MM.1S (cell line): ENCODE measurements around the gene ANO10.

ENCODE experiments used
- DNase-seq: peaks from one replicate; pipeline ENCODE4 v3.0.0-alpha.2; 2015
- H2AFZ ChIP-seq: fragments of 300-600 bp; sonication (generic); 2 replicates; pipeline ENCODE4 v1.6.0; 2016; ENCODE audit warnings: antibody characterized with exemption, low read length
- H3F3A ChIP-seq: fragments of 300-600 bp; sonication (generic); 2 replicates; pipeline ENCODE4 v1.6.1; 2016; ENCODE audit warnings: mild to moderate bottlenecking, antibody characterized with exemption, low read length, moderate library complexity, mixed read lengths; ENCODE audit not compliant: insufficient read depth
- H3K27ac ChIP-seq: fragments of 300-600 bp; sonication (generic); 2 replicates; pipeline ENCODE4 v1.5.1; 2016; ENCODE audit warnings: mild to moderate bottlenecking, low read length
- H3K27me3 ChIP-seq: fragments of 300-600 bp; sonication (generic); replicated peaks from 2 replicates; pipeline ENCODE4 v1.6.0; 2016; ENCODE audit warnings: low read length; ENCODE audit not compliant: insufficient read depth
- H3K36me3 ChIP-seq: fragments of 300-600 bp; sonication (generic); replicated peaks from 2 replicates; pipeline ENCODE4 v1.6.1; 2016; ENCODE audit warnings: mild to moderate bottlenecking, low read length, mixed read lengths; ENCODE audit not compliant: insufficient read depth
- H3K4me1 ChIP-seq: fragments of 300-600 bp; sonication (generic); 2 replicates; pipeline ENCODE4 v1.6.1; 2016; ENCODE audit warnings: low read length, mixed read lengths
- H3K4me2 ChIP-seq: fragments of 300-600 bp; sonication (generic); 2 replicates; pipeline ENCODE4 v1.6.0; 2016; ENCODE audit warnings: low read depth, low read length
- H3K4me3 ChIP-seq: fragments of 300-600 bp; sonication (generic); 2 replicates; pipeline ENCODE4 v1.5.1; 2016; ENCODE audit warnings: low read length, mixed read lengths
- H3K79me2 ChIP-seq: fragments of 300-600 bp; sonication (generic); 2 replicates; pipeline ENCODE4 v1.6.1; 2016; ENCODE audit warnings: mixed run types, low read length, mixed read lengths
- H3K9ac ChIP-seq: fragments of 300-600 bp; sonication (generic); 2 replicates; pipeline ENCODE4 v1.6.1; 2016; ENCODE audit warnings: low read length, mixed read lengths
- H3K9me2 ChIP-seq: fragments of 300-600 bp; sonication (generic); replicated peaks from 2 replicates; pipeline ENCODE4 v1.6.1; 2016; ENCODE audit warnings: mild to moderate bottlenecking, low read length, mixed read lengths; ENCODE audit not compliant: insufficient read depth
- H3K9me3 ChIP-seq: fragments of 300-600 bp; sonication (generic); replicated peaks from 2 replicates; pipeline ENCODE4 v1.6.1; 2016; ENCODE audit warnings: mild to moderate bottlenecking, low read length, mixed read lengths; ENCODE audit not compliant: insufficient read depth
- H4K20me1 ChIP-seq: fragments of 300-600 bp; sonication (generic); 2 replicates; pipeline ENCODE4 v1.6.1; 2016; ENCODE audit warnings: mild to moderate bottlenecking, low read length, moderate library complexity, mixed read lengths; ENCODE audit not compliant: insufficient read depth
- CTCF ChIP-seq: fragments of 300-600 bp; sonication (generic); IDR thresholded peaks from 2 replicates; pipeline ENCODE4 v1.5.1; 2016; ENCODE audit warnings: antibody characterized with exemption, low read length, mixed read lengths
- EZH2 ChIP-seq: fragments of 300-600 bp; sonication (generic); optimal IDR thresholded peaks from 2 replicates; pipeline ENCODE3; 2017; ENCODE audit warnings: low read depth, mild to moderate bottlenecking, antibody characterized with exemption, low read length, mixed read lengths
- EZH2phosphoT487 ChIP-seq: fragments of 300-600 bp; sonication (generic); IDR thresholded peaks from 2 replicates; pipeline ENCODE4 v1.6.1; 2018; ENCODE audit warnings: antibody characterized with exemption, low read length

ANO10 gene

DNA sequence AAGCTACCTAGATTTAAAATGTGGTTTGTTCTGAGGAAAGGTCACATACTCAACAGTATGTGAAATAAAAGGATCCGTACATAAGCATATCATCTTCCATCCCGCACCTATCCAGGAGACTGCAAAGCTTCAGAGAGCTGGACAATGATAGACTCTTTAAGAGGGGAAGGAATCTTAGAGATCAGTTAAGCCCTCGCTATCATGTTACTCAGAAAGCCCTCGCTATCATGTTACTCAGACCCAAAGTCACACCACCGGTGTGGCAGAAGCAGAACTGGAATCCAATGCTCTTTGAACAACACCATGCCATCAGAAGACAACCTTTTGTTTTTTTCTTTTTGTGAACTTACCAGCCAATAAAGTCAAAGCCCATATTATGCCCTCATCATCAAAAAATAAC is 5.8 kb downstream of the ANO10 start:
- H3K4me2 ChIP-seq = no peak overlapping the region

DNA sequence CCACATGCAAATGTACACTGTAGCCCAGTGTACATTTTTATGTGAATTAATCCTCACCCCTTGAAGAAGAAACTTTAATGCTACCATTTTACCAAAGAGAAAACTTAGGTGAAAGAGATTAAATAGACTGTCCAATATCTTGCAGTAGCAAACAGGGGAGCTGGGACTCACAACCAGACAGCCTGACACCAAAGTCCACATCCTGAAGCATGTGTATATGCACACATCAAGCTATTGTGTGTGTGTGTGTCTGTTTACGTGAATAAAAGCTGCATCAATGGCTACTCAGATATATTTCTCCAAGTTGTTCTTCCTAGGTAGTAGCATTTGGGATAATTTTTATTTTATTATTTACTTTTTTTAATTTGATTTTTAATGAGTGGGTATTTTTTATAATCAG is 6.7 kb downstream of the ANO10 start:
- H3K79me2 ChIP-seq = no peaks in the 10 kb centered on the region
- H3K4me2 ChIP-seq = no peak overlapping the region
- no peaks in the 10 kb centered on the region for H3K9me2 ChIP-seq

More for the DNA sequence above, 5.8 kb downstream of the ANO10 start:
- TF ChIP-seq EZH2phosphoT487 = no peak
- no peak for TF ChIP-seq EZH2
- TF ChIP-seq CTCF = no peak
- H2AFZ ChIP-seq = no peak overlapping the region
- H3K4me1 ChIP-seq = no peaks in the 10 kb centered on the region
- no peak overlapping the region for H3K9ac ChIP-seq
- no peak overlapping the region for H3K4me3 ChIP-seq
- H4K20me1 ChIP-seq = no peaks in the 10 kb centered on the region
- H3K79me2 ChIP-seq = no peaks in the 10 kb centered on the region
- no peaks in the 10 kb centered on the region for H3F3A ChIP-seq
- no peak overlapping the region for H3K27ac ChIP-seq
- no peaks in the 10 kb centered on the region for H3K36me3 ChIP-seq
- H3K9me2 ChIP-seq = no peaks in the 10 kb centered on the region
- no peak for DNase-seq
- H3K27me3 ChIP-seq = no peaks in the 10 kb centered on the region
- H3K9me3 ChIP-seq = no peaks in the 10 kb centered on the region

DNA sequence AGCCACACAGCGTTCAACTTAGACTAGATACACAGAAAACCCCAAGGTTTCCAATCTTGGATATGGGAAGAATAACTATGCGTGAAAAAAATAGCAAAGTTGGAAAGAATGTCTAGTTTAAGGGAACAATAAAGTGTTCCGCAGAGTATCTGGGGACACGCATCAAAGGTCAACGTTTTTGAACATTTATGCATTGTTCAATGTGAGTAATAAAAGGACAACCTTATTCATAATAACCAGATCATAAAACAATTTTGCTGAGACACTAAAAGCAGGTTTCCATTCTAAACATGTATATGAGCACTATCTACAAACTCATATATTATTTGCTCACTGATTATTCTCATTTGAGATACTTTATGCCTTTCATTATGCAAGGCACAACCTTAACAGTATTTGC is 7.8 kb downstream of the ANO10 start:
- Histone ChIP-seq H3K9me2 (no peaks in the 10 kb centered on the region), H3K27ac (no peak overlapping the region), H3K27me3 (no peaks in the 10 kb centered on the region), H3K9me3 (no peaks in the 10 kb centered on the region), H3K4me2 (no peak overlapping the region), H3K9ac (no peak overlapping the region), H2AFZ (no peak overlapping the region), H3K4me1 (no peaks in the 10 kb centered on the region), H3K4me3 (no peak overlapping the region), H3K36me3 (no peaks in the 10 kb centered on the region), H3K79me2 (no peaks in the 10 kb centered on the region), H4K20me1 (no peaks in the 10 kb centered on the region), H3F3A (no peaks in the 10 kb centered on the region)
- no peak for TF ChIP-seq CTCF
- no peak for TF ChIP-seq EZH2phosphoT487
- no peak for TF ChIP-seq EZH2
- no peak for DNase-seq

More for the DNA sequence above, 6.7 kb downstream of the ANO10 start:
- no peak overlapping the region for H3K9ac ChIP-seq
- no peak overlapping the region for H3K4me3 ChIP-seq
- no peaks in the 10 kb centered on the region for H3K9me3 ChIP-seq
- no peak overlapping the region for H3K27ac ChIP-seq
- TF ChIP-seq CTCF (no peak), EZH2 (no peak), EZH2phosphoT487 (no peak)
- H4K20me1 ChIP-seq = no peaks in the 10 kb centered on the region
- no peaks in the 10 kb centered on the region for H3K4me1 ChIP-seq
- H3F3A ChIP-seq = no peaks in the 10 kb centered on the region
- no peak overlapping the region for H2AFZ ChIP-seq
- no peak for DNase-seq
- no peaks in the 10 kb centered on the region for H3K27me3 ChIP-seq
- H3K36me3 ChIP-seq = no peaks in the 10 kb centered on the region

GRCh38 chr3:43612419-43612818 is 9.4 kb downstream of the ANO10 start:
- no peak overlapping the region for H2AFZ ChIP-seq
- H3K36me3 ChIP-seq = no peaks in the 10 kb centered on the region
- no peaks in the 10 kb centered on the region for H3K27me3 ChIP-seq
- H3F3A ChIP-seq = no peaks in the 10 kb centered on the region
- H3K4me3 ChIP-seq = no peak overlapping the region
- no peaks in the 10 kb centered on the region for H3K9me3 ChIP-seq
- no peaks in the 10 kb centered on the region for H3K79me2 ChIP-seq
- TF ChIP-seq CTCF = no peak
- TF ChIP-seq EZH2 = no peak
- no peak for TF ChIP-seq EZH2phosphoT487
- no peaks in the 10 kb centered on the region for H3K9me2 ChIP-seq
- H3K4me2 ChIP-seq = no peak overlapping the region
- no peak overlapping the region for H3K27ac ChIP-seq
- no peak overlapping the region for H3K9ac ChIP-seq
- DNase-seq = no peak
- H4K20me1 ChIP-seq = no peaks in the 10 kb centered on the region
- H3K4me1 ChIP-seq = no peaks in the 10 kb centered on the region
